GM12873 (cell line): ENCODE data around the gene GPLD1.

ENCODE experiments used
- TF ChIP-seq, protein P1 (sequence below): IDR thresholded peaks from 2 replicates; pipeline ENCODE4 v1.5.1; 2012; ENCODE audit warnings: low read depth, mild to moderate bottlenecking, moderate library complexity, low read length, control low read depth; ENCODE audit not compliant: insufficient read depth; ENCODE audit errors: missing control alignments

Gene GPLD1

DNA sequence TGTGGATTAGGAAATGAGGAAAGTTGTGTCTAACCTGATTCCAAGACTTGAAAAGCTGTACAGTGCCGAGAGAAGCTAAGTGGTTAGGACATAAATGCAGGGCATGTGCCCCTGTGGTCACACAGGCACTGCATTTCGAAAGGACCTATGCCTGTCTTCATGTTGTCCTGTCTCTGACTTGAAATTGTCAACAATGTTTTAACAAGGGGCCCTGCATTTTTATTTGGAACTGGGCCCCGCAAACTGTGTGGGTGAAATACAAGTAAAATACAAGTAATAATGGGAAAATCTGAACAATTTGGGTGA, 47.8 kb downstream of the GPLD1 start:
- TF ChIP-seq, protein P1, sequence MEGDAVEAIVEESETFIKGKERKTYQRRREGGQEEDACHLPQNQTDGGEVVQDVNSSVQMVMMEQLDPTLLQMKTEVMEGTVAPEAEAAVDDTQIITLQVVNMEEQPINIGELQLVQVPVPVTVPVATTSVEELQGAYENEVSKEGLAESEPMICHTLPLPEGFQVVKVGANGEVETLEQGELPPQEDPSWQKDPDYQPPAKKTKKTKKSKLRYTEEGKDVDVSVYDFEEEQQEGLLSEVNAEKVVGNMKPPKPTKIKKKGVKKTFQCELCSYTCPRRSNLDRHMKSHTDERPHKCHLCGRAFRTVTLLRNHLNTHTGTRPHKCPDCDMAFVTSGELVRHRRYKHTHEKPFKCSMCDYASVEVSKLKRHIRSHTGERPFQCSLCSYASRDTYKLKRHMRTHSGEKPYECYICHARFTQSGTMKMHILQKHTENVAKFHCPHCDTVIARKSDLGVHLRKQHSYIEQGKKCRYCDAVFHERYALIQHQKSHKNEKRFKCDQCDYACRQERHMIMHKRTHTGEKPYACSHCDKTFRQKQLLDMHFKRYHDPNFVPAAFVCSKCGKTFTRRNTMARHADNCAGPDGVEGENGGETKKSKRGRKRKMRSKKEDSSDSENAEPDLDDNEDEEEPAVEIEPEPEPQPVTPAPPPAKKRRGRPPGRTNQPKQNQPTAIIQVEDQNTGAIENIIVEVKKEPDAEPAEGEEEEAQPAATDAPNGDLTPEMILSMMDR, result no peak

DNA sequence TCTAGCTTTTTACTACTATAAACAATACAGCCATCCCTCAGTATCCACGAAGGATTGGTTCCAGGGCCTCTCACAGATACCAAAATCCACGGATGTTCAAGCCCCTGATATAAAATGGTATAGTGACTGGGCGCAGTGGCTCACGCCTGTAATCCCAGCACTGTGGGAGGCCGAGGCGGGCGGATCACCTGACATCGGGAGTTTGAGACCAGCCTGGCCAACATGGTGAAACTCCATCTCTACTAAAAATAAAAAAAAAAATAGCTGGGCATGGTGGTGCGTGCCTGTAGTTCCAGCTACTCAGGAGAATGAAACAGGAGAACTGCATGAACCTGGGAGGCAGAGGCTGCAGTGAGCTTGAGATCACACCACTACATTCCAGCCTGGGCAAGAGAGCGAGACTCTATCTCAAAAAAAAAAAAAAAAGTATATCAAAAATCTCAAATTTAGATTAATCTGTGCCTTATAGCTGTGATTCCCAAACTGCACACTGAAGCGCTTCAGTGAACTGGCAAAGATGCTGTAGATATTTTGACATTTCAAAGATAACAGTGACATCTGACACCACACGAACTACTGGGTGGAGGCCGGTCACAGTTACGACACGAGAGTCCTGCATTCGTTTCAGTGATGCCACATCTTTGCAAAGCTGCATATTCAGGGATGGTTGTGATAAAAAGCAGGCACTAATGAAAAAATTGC, 48.3 kb downstream of the GPLD1 start:
- TF ChIP-seq, protein P1, result no peak

DNA sequence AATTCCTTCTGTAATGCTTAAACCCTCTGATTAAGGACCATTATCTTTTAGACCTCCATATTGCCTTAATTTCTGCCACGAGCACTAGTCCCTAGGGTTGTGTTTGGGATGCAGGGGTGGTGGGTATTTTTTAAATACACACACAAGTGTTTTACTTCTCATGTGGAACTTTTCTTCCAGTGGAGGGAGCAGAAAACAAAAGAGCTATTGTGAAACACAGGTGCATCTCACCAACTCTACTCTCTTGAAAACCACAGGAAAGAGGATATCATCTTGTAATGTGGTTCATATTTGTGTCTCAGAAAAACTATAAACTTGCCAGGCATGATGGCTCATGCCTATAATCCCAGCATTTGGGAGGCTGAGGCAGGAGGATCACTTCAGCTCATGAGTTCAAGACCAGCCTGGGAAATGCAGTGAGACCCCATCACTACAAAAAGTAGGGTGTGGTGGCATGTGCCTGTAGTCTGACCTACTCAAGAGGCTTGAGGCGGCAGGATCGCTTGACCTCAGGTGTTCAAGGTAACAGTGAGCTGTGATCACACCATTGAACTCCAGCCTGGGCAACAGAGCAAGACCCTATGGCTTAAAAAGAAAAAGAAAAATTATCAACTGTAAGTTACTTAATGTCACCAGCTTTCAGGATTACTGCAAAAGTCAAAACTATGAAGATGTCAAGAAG, 49.4 kb downstream of the GPLD1 start:
- TF ChIP-seq, protein P1, result no peak

DNA sequence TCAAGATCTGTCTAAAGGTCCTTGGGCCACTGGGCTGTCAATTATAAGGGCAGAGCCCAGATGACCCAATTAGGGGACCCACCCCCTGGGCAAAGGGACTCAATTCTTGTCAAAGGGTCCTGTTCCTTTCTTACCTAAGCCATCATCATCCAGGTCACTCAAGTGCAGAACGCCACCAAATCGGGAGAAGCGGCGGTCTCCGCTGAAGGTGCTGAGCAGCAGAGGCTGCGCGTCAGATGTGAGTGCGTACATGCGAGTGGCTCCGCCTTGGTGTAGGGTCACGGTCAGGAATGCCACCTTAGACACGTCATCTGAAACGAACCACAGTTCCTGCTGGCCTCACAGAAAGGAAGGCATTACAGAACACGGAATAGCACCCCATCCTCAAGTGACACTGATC, 52.4 kb downstream of the GPLD1 start:
- TF ChIP-seq, protein P1, result no peak

DNA sequence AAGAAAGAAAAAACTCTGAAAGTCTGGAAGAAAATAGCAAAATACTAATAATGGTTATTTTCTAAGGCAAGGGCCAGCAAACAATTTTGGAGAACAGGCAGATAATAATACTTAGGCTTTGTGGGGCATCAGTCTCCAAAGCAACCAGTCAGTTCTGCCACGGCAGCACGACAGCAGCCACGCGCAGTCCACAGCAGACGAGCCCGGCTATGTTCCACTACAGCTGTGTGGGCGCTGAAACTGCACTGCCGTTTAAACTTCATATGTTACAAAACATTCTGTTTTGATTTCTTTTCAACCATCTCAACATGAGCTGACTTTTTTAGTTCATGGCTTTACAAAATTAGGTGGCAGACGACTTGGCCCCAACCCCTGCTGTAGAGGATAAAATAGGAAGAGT, 56.8 kb downstream of the GPLD1 start:
- TF ChIP-seq, protein P1, result no peak

DNA sequence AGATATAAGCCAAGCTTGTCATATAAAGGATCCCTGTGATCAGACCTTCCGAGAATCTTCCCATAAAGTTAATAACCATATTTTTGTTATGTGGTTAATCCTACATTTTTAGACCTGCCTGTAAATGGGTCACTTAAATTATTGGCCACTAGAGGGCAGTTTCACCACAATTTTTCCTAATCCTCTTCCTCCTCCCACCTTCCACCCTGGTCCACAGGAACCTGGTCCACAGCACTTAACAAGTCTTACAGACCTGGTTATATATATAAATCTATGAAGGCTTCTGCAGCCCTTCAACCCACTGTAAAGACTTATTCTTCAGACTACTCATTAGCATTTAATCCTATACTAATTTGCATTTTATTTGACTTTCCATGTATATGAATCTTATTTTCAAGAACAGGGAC, 58.3 kb downstream of the GPLD1 start:
- TF ChIP-seq, protein P1, result peak; percentile 59

DNA sequence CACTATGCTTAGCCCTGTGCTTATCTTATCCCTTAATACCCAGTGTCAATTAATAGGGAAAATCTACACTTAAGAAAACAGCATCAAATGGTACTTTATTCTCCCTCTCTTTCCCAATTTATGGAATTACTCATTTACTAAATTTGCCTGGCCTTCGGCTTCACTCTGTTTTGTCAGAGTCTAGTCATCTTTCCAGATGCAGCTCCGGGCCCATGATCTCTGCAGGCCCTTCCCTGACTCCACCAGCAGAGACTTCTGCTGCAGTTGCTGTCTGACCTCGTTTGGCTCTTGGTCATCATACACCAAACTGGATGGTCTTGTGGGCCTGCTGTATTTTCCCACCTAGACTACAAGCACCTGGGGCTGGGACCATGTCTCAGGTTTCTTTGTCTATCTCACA, 59.3 kb downstream of the GPLD1 start:
- TF ChIP-seq, protein P1, result no peak
